ENCODE results near the gene LIX1L.

DNA sequence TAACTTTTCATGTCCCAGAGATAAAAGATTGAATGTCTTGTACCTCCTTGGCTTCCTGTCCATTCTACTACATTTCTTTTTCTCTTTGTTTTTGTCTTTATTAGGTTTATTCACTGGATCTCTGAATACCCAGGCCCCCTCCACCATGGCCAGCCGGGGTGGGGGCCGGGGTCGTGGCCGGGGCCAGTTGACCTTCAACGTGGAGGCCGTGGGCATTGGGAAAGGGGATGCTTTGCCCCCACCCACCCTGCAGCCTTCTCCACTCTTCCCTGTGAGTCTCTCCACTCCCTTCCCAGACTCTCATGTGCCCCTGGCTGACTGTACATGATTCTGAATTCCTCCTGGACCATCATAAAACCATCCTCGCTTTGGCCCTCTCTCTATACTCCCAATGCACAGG, 16.9 kb upstream of the LIX1L start:
- no peak for TF ChIP-seq TAF1 (IDR thresholded peaks at IDR 0.05; ENCODE audit: borderline replicate concordance, insufficient read depth, low read length)
- TF ChIP-seq SIN3A (IDR thresholded peaks at IDR 0.05; ENCODE audit: borderline replicate concordance, insufficient read depth, low read length) = no peak

Data from PFSK-1 (cell line).